DOHH2 (cell line): ENCODE data around the gene DNAH2.

Experiments used
- H3F3A ChIP-seq: fragments of 200-600 bp; sonication (generic), shearing (Covaris generic); 2 replicates; pipeline ENCODE4 v1.6.0; 2016; ENCODE audit warnings: antibody characterized with exemption, mild to moderate bottlenecking; ENCODE audit not compliant: control insufficient read depth, insufficient read depth
- H3K27ac ChIP-seq: fragments of 200-600 bp; sonication (generic); 2 replicates; pipeline ENCODE4 v1.5.1; 2014; ENCODE audit warnings: low read depth, mild to moderate bottlenecking, low read length, moderate library complexity
- H3K27me3 ChIP-seq: fragments of 200-600 bp; sonication (generic); 2 replicates; pipeline ENCODE4 v1.6.1; 2014; ENCODE audit warnings: mild to moderate bottlenecking, low read length, mixed read lengths; ENCODE audit not compliant: control insufficient read depth
- H3K36me3 ChIP-seq: fragments of 200-600 bp; sonication (generic); 2 replicates; pipeline ENCODE4 v1.6.1; 2014; ENCODE audit warnings: mild to moderate bottlenecking, low read length, moderate library complexity, mixed read lengths; ENCODE audit not compliant: control insufficient read depth
- H3K4me1 ChIP-seq: fragments of 200-600 bp; sonication (generic); 2 replicates; pipeline ENCODE4 v1.6.1; 2014; ENCODE audit warnings: mild to moderate bottlenecking, low read length, mixed read lengths; ENCODE audit not compliant: control insufficient read depth
- H3K4me2 ChIP-seq: fragments of 200-600 bp; sonication (generic); 2 replicates; pipeline ENCODE4 v1.6.0; 2014; ENCODE audit warnings: mild to moderate bottlenecking, low read length, moderate library complexity
- H3K4me3 ChIP-seq: fragments of 200-600 bp; sonication (generic); 2 replicates; pipeline ENCODE4 v1.5.1; 2014; ENCODE audit warnings: mild to moderate bottlenecking, low read length, mixed read lengths
- H3K79me2 ChIP-seq: fragments of 200-600 bp; sonication (generic); 2 replicates; pipeline ENCODE4 v1.6.1; 2014; ENCODE audit warnings: mild to moderate bottlenecking, low read length, mixed read lengths; ENCODE audit not compliant: control insufficient read depth
- H3K9me2 ChIP-seq: fragments of 200-600 bp; sonication (generic); replicated peaks from 2 replicates; pipeline ENCODE4 v1.6.1; 2014; ENCODE audit warnings: mild to moderate bottlenecking, low read length, mixed read lengths; ENCODE audit not compliant: control insufficient read depth
- H3K9me3 ChIP-seq: fragments of 200-600 bp; sonication (generic); 2 replicates; pipeline ENCODE4 v1.6.1; 2014; ENCODE audit warnings: antibody characterized with exemption, low read length, mixed read lengths; ENCODE audit not compliant: control insufficient read depth, insufficient read depth
- H4K20me1 ChIP-seq: fragments of 200-600 bp; sonication (generic); 2 replicates; pipeline ENCODE4 v1.6.0; 2014; ENCODE audit warnings: low read depth, mild to moderate bottlenecking, antibody characterized with exemption, low read length, moderate library complexity; ENCODE audit not compliant: control insufficient read depth, insufficient read depth
- EZH2phosphoT487 ChIP-seq: fragments of 200-600 bp; sonication (generic); IDR thresholded peaks from 2 replicates; pipeline ENCODE4 v1.6.1; 2017; ENCODE audit warnings: borderline replicate concordance, mild to moderate bottlenecking, antibody characterized with exemption, low read length, moderate library complexity, mixed read lengths
- TF ChIP-seq, protein P1 (sequence below): fragments of 200-600 bp; sonication (generic); IDR thresholded peaks from one replicate; pipeline ENCODE4 v1.5.1; 2014; ENCODE audit warnings: antibody characterized with exemption, mild to moderate bottlenecking, low read depth, low read length; ENCODE audit not compliant: poor library complexity, severe bottlenecking

Gene DNAH2

DNA sequence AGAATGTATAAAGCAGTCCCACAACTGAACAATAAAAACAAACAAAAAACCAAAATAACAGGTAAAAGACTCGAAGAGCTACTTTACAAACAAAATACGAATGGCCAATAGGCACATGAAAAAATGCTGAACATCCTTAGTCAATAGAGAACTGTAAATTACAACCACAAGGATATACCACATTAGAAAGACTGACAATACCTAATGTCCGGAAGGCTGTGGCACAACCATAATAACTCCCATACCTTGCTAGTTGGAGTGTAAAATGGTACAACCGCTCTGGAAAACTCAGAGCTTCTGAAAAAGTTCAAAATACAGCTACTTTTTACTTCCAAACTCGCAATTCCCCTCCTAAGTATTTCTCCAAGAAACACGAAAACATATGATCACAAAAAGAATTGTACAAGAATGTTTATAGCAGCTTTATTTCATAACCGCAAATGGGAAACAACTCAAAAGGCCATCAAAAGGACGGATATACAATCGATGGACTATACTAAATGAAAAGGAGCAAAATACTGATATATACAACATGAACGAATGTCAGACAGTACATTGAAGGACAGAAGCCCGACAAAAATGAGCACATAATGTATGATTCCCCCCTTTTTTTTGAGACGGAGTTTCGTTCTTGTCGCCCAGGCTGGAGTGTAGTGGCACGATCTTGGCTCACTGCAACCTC, 32.6 kb upstream of the DNAH2 start:
- Histone ChIP-seq H3K9me3 (no peaks in the 10 kb centered on the region), H3K9me2 (no peaks in the 10 kb centered on the region), H3K4me3 (peak overlapping the region; percentile 96), H3F3A (peaks cover 15% of the 10 kb centered on the region), H3K4me2 (peak overlapping the region; percentile 82), H3K79me2 (peaks cover 94% of the 10 kb centered on the region), H3K4me1 (peaks cover 23% of the 10 kb centered on the region), H3K27ac (no peak overlapping the region), H4K20me1 (peaks cover 30% of the 10 kb centered on the region), H3K27me3 (no peaks in the 10 kb centered on the region), H3K36me3 (peaks cover 49% of the 10 kb centered on the region)
- TF ChIP-seq, protein P1, sequence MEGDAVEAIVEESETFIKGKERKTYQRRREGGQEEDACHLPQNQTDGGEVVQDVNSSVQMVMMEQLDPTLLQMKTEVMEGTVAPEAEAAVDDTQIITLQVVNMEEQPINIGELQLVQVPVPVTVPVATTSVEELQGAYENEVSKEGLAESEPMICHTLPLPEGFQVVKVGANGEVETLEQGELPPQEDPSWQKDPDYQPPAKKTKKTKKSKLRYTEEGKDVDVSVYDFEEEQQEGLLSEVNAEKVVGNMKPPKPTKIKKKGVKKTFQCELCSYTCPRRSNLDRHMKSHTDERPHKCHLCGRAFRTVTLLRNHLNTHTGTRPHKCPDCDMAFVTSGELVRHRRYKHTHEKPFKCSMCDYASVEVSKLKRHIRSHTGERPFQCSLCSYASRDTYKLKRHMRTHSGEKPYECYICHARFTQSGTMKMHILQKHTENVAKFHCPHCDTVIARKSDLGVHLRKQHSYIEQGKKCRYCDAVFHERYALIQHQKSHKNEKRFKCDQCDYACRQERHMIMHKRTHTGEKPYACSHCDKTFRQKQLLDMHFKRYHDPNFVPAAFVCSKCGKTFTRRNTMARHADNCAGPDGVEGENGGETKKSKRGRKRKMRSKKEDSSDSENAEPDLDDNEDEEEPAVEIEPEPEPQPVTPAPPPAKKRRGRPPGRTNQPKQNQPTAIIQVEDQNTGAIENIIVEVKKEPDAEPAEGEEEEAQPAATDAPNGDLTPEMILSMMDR: no peak
- TF ChIP-seq EZH2phosphoT487: no peak

DNA sequence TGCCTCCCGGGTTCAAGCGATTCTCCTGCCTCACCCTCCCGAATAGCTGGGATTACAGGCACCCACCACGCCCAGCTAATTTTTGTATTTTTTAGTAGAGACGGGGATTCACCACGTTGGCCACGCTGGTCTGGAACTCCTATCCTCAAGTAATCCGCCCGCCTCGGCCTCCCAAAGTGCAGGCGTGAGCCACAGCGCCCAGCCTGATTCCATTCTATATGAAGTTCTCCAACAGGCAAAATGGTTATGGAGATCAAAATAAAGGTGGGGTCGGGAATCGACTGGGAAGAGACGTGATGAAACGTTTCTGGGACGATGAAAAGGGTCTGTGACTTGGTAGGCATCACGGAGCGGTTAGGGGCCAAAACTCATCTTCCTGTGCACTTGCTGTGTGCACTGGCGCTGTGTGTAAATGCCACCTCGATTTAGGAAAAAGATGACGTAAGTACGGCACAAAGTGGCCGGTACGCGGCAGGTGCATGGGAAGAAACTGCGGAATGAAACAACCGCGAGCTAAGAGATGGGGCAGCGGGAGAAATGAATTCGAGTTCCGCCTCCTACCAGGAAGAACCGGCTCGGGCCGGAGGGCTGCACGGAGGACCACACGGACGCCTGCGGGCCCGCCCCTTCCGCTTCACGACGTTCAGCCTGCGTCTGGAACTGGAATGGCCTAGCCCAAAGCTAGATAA, 31.9 kb upstream of the DNAH2 start:
- Histone ChIP-seq H3K36me3 (peaks cover 54% of the 10 kb centered on the region), H3K4me2 (peak overlapping the region; percentile 82), H3K4me3 (peak overlapping the region; percentile 96), H3K4me1 (peaks cover 23% of the 10 kb centered on the region), H3F3A (peaks cover 15% of the 10 kb centered on the region), H3K27me3 (no peaks in the 10 kb centered on the region), H3K79me2 (peaks cover 93% of the 10 kb centered on the region), H3K9me2 (no peaks in the 10 kb centered on the region), H3K9me3 (no peaks in the 10 kb centered on the region), H3K27ac (peak overlapping the region; percentile 79), H4K20me1 (peaks cover 30% of the 10 kb centered on the region)
- TF ChIP-seq, protein P1: no peak
- no peak for TF ChIP-seq EZH2phosphoT487

DNA sequence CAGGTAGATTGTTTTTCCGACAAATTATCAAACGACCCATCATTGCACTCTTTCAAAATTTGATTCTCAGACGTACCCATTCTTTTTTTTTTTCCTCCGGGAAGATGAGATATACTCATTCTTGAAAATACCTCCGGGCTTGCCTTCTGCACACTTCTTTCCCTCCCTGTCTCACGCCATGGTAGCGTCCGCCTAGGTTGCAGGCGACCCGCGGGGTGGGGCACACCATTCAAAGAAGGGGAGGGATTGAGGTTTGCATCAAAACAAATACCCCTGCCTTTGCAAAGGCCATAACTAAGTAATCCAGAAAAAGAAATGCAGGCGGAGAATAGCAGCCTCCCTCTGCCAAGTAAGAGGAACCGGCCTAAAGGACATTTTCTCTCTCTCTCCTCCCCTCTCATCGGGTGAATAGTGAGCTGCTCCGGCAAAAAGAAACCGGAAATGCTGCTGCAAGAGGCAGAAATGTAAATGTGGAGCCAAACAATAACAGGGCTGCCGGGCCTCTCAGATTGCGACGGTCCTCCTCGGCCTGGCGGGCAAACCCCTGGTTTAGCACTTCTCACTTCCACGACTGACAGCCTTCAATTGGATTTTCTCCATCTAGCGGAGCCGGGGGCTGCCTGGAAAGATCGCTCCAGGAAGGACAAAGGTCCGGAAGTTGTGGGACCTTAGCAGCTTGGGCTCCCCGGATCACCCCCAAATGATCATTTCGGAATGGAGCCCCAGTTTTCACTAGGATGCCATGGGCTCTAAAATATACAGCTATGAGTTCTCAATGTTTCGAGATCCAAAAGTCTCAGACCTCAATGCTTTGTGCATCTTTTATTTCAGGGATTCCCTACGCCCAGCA, 31.1 kb upstream of the DNAH2 start:
- Histone ChIP-seq H3K36me3 (peaks cover 54% of the 10 kb centered on the region), H3K4me3 (peak overlapping the region; percentile 96), H4K20me1 (peaks cover 30% of the 10 kb centered on the region), H3K9me3 (no peaks in the 10 kb centered on the region), H3K27ac (peak overlapping the region; percentile 79), H3F3A (peaks cover 15% of the 10 kb centered on the region), H3K27me3 (no peaks in the 10 kb centered on the region), H3K4me2 (peak overlapping the region; percentile 82), H3K79me2 (peaks cover 85% of the 10 kb centered on the region), H3K9me2 (no peaks in the 10 kb centered on the region), H3K4me1 (peaks cover 23% of the 10 kb centered on the region)
- TF ChIP-seq, protein P1: no peak
- no peak for TF ChIP-seq EZH2phosphoT487
